ENCODE measurements around the gene PWWP2B. TPM values are rescaled to one million over a fixed set of nuclear protein-coding genes. Genes with fewer than 3 reads are reported as not detected.

PWWP2B gene
- total and polyA plus RNA-seq, 2 of the 8 experiments (the other 6 are each of a cell fraction or from before 2014, with no cell fraction given): 5.3 to 10.8 TPM

DNA sequence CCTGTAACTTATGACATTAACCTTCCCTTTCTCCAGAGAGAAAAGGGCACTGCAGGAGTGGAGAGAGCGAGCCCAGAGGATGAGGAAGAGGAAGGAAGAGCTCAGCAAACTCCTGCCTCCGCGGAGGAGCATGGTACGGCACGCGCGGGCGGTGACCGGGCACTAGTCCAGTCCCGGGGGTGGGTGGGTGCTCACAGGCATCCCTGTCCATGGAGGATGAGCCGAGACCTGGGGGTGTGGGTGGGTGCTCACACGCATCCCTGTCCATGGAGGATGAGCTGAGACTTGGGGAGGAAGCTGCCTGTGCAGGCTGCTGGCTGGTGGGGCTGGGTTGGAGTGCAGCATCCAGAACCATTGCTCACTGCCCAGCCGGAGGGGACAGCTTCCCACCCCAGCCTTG is 41.2 kb upstream of the PWWP2B start:
- WGBS, 2 experiments (ENCODE audit: extremely low coverage in 1 of 2, insufficient coverage in 1 of 2, insufficient read length in 1 of 2, insufficient replicate concordance in 2 of 2, low coverage in 1 of 2, low lambda C conversion rate in 2 of 2, missing lambda C conversion rate in 1 of 2): 89% methylated on average over 6 of the region's 13 CpGs; no CpG with 5 or more reads in 1 of the 2 experiments
- CTCF ChIA-PET (ENCODE audit: partially characterized antibody): interaction anchor here (0.6 to 1.8 kb wide), 10 partner anchors 18 to 152 kb away, joined by 3 to 6 read pairs (median 3); no protein-coding TSS in a partner anchor
- TF ChIP-seq SRF (IDR thresholded peaks at IDR 0.05; ENCODE audit: low read depth, low read length) (no peak), CHD1 (IDR thresholded peaks at IDR 0.05; ENCODE audit: low read depth, low read length) (no peak), ZNF274 (IDR thresholded peaks at IDR 0.05; ENCODE audit: borderline replicate concordance, extremely low read depth, low read length) (no peak), JUN (IDR thresholded peaks at IDR 0.05; ENCODE audit: low read depth, low read length) (no peak), BACH1 (IDR thresholded peaks at IDR 0.05; ENCODE audit: low read length) (no peak), KDM4A (IDR thresholded peaks at IDR 0.05; ENCODE audit: low read depth, low read length, severe bottlenecking) (no peak), JUND (IDR thresholded peaks at IDR 0.05; ENCODE audit: low read length) (no peak), CHD2 (IDR thresholded peaks at IDR 0.05; ENCODE audit: low read length) (no peak), ASH2L (IDR thresholded peaks at IDR 0.05; ENCODE audit: low read length) (no peak), EZH2 (IDR thresholded peaks at IDR 0.05; ENCODE audit: low read depth, low read length, severe bottlenecking) (no peak), CTBP2 (IDR thresholded peaks at IDR 0.05; ENCODE audit: borderline replicate concordance, insufficient read depth, insufficient read length, low read length) (no peak), PHF8 (conservative IDR thresholded peaks at IDR 0.05; ENCODE audit: low read depth, low read length) (no peak), KDM5A (IDR thresholded peaks at IDR 0.05; ENCODE audit: low read length) (no peak), EGR1 (IDR thresholded peaks at IDR 0.05; ENCODE audit: borderline replicate concordance, low read depth, low read length) (no peak)
- TF ChIP-seq, protein P1, sequence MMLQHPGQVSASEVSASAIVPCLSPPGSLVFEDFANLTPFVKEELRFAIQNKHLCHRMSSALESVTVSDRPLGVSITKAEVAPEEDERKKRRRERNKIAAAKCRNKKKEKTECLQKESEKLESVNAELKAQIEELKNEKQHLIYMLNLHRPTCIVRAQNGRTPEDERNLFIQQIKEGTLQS (IDR thresholded peaks at IDR 0.05; ENCODE audit: insufficient read depth, low read depth, low read length): no peak

More for the DNA sequence above, 41.2 kb upstream of the PWWP2B start:
- no peak overlapping the region for H3K23ac ChIP-seq (ENCODE audit: insufficient read length)
- no peak overlapping the region for H3K4me2 ChIP-seq (ENCODE audit: insufficient read depth in 1 of 2, low read depth in 2 of 2, low read length in 2 of 2)
- H3K9me3 ChIP-seq (ENCODE audit: insufficient read depth in 2 of 2, low read depth in 1 of 2, low read length in 1 of 2): no peaks in the 10 kb centered on the region; a peak in 1 of 4 replicates
- FAIRE-seq (no peak), DNase-seq (ENCODE audit: low read depth in 1 of 2, low spot score in 2 of 2) (no peak)
- no peak overlapping the region for H2BK20ac ChIP-seq (ENCODE audit: low read length)
- H2BK15ac ChIP-seq (ENCODE audit: low read length): no peak overlapping the region
- H3K27me3 ChIP-seq (replicated peaks in 1 of 4; ENCODE audit: control insufficient read depth in 3 of 4, extremely low read depth in 1 of 4, insufficient read depth in 3 of 4, low read length in 3 of 4): peaks cover 0 to 2% (median 1%) of the 10 kb centered on the region in 4 experiments; a peak in 1 of 7 replicates
- no peak overlapping the region for H4K5ac ChIP-seq (ENCODE audit: insufficient read length, low read depth, low read length)
- H4K91ac ChIP-seq (replicated peaks; ENCODE audit: insufficient read length, low read length): no peak overlapping the region
- H3K79me1 ChIP-seq (ENCODE audit: low read depth, low read length): no peaks in the 10 kb centered on the region
- H3K27ac ChIP-seq (ENCODE audit: low read depth, low read length): no peak overlapping the region
- no peaks in the 10 kb centered on the region for H3K23me2 ChIP-seq (ENCODE audit: low read depth, low read length)
- no peak overlapping the region for H3K4ac ChIP-seq (replicated peaks; ENCODE audit: insufficient read length, low read depth, low read length)
- H4K20me1 ChIP-seq (replicated peaks in 1 of 2; ENCODE audit: control insufficient read depth in 1 of 2, insufficient read depth in 2 of 2, low read length in 2 of 2): no peaks in the 10 kb centered on the region
- no peaks in the 10 kb centered on the region for H3K36me3 ChIP-seq (ENCODE audit: control insufficient read depth in 2 of 4, insufficient read depth in 4 of 4, low read length in 3 of 4)
- POLR2A ChIA-PET (ENCODE audit: partially characterized antibody): no interaction called here
- H2AFZ ChIP-seq (ENCODE audit: low read length): no peak overlapping the region
- H2BK5ac ChIP-seq (ENCODE audit: low read depth, low read length): no peak overlapping the region
- no peak overlapping the region for H4K8ac ChIP-seq (ENCODE audit: extremely low read depth, insufficient read depth, low read length)
- no peak overlapping the region for H3K4me3 ChIP-seq (ENCODE audit: extremely low read depth in 1 of 4, insufficient read depth in 2 of 4, low read depth in 3 of 4, low read length in 4 of 4)
- no peak overlapping the region for H3K9ac ChIP-seq (replicated peaks in 1 of 4; ENCODE audit: extremely low read depth in 1 of 4, low read depth in 3 of 4, low read length in 3 of 4)
- H3K18ac ChIP-seq (ENCODE audit: extremely low read depth, low read length): no peak overlapping the region
- no peak overlapping the region for H3K14ac ChIP-seq (ENCODE audit: insufficient read length)
- H3K4me1 ChIP-seq (replicated peaks in 1 of 4; ENCODE audit: control insufficient read depth in 3 of 4, insufficient read depth in 4 of 4, low read length in 3 of 4): 0 out of 7 replicates have a peak, but pooled peaks cover 0 to 3% (median 0%) of the 10 kb centered on the region in 4 experiments
- H3K56ac ChIP-seq (replicated peaks; ENCODE audit: insufficient read length, low read depth, low read length): no peak overlapping the region
- H3K79me2 ChIP-seq (ENCODE audit: control insufficient read depth in 1 of 2, insufficient read depth in 2 of 2, low read length in 2 of 2): no peaks in the 10 kb centered on the region
- no peak overlapping the region for H2BK12ac ChIP-seq (ENCODE audit: low read depth, low read length)
- no peak overlapping the region for H2BK120ac ChIP-seq (replicated peaks; ENCODE audit: low read depth, low read length)
- H2AK5ac ChIP-seq (ENCODE audit: low read depth, low read length): no peak overlapping the region

Measured in H1 (cell line).